ENCODE results near the gene EBPL. TPM values are rescaled to one million over a fixed set of nuclear protein-coding genes. Genes with fewer than 3 reads are reported as not detected.

The EBPL gene
- total and polyA plus RNA-seq, 2 experiments from 2014 or later, result 75.1 to 104 TPM

DNA sequence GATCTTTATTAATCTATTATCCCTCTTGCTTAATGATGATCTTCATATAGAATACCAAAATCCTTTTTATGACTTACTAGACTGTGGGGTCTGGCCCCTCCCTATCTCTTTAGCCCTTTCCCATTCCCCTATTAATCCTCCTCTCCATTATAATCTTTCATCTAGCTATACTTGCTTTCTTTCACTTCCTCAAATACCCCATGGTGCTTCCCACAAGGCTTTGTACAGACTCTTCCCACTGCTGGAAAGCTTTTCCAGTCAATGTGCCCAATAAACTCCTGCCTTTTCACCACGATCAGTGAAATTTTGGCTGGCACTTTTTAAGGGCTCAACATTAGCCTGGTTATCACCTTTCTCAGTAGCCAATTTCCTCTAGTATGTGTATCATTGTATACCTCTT is 3.2 kb upstream of the EBPL start:
- H3K36me3 ChIP-seq, result no peaks in the 10 kb centered on the region
- no peaks in the 10 kb centered on the region for H3K9me3 ChIP-seq (ENCODE audit: low read depth)
- no peak overlapping the region for H3K4me3 ChIP-seq
- TF ChIP-seq, protein P1, sequence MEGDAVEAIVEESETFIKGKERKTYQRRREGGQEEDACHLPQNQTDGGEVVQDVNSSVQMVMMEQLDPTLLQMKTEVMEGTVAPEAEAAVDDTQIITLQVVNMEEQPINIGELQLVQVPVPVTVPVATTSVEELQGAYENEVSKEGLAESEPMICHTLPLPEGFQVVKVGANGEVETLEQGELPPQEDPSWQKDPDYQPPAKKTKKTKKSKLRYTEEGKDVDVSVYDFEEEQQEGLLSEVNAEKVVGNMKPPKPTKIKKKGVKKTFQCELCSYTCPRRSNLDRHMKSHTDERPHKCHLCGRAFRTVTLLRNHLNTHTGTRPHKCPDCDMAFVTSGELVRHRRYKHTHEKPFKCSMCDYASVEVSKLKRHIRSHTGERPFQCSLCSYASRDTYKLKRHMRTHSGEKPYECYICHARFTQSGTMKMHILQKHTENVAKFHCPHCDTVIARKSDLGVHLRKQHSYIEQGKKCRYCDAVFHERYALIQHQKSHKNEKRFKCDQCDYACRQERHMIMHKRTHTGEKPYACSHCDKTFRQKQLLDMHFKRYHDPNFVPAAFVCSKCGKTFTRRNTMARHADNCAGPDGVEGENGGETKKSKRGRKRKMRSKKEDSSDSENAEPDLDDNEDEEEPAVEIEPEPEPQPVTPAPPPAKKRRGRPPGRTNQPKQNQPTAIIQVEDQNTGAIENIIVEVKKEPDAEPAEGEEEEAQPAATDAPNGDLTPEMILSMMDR (IDR thresholded peaks at IDR 0.05; ENCODE audit: low read depth, low read length), result no peak
- no peak overlapping the region for H3K27ac ChIP-seq
- peaks cover 8% of the 10 kb centered on the region for H3K4me1 ChIP-seq (ENCODE audit: low read depth)
- H3K27me3 ChIP-seq, result no peaks in the 10 kb centered on the region
- DNase-seq (ENCODE audit: low read depth in 1 of 2, low spot score in 1 of 2), result no peak

DNA sequence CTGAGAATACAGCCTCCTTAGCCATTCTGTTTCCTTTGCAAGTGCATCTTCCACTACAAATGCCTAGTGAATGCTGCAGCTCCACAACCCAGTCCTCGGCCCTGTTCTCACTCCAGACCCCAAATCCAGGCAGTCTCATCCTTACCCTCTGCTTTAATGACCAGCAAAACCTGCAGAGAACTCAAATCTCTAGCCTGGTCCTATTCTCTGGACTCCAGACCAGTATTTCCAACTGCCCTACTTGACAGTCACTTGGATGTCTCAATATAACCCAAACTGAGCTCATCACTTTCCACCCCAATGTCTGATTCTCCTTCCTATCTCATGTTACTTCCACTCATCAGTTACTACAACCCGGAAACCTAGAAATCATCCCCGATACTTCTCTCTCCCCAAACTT is 2.6 kb upstream of the EBPL start:
- peaks cover 8% of the 10 kb centered on the region for H3K4me1 ChIP-seq (ENCODE audit: low read depth)
- H3K27ac ChIP-seq, result no peak overlapping the region
- no peaks in the 10 kb centered on the region for H3K27me3 ChIP-seq
- TF ChIP-seq, protein P1 (IDR thresholded peaks at IDR 0.05; ENCODE audit: low read depth, low read length), result no peak
- no peaks in the 10 kb centered on the region for H3K36me3 ChIP-seq
- H3K9me3 ChIP-seq (ENCODE audit: low read depth), result no peaks in the 10 kb centered on the region
- H3K4me3 ChIP-seq, result no peak overlapping the region
- DNase-seq (ENCODE audit: low read depth in 1 of 2, low spot score in 1 of 2), result no peak

DNA sequence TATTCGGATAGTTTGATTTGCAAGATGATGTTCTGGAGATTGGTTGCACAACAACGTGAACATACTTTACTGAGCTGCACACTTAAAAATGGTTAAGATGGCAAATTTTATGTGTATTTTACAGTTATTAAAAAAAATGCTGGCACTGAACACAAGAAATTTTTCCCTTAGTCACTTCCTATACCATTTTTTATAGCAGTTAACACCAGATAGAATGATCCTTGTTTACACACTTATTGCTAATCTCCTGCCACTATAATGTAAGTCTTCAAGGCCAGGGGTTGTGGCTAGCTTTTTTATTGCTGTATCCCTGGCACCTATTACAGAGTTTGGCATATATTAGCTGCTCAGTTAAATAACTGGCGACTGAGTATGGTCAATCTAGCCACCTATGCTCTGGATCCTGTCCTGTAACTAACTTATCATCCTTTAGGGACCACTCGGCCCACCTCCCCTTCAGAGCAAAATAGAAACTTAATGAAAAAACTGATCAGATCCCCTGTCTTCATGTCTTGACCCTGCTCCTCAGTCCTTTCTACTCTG is 2.0 kb upstream of the EBPL start:
- H3K27me3 ChIP-seq, result no peaks in the 10 kb centered on the region
- H3K9me3 ChIP-seq (ENCODE audit: low read depth), result no peaks in the 10 kb centered on the region
- H3K4me1 ChIP-seq (ENCODE audit: low read depth), result peaks cover 8% of the 10 kb centered on the region
- TF ChIP-seq, protein P1 (IDR thresholded peaks at IDR 0.05; ENCODE audit: low read depth, low read length), result no peak
- DNase-seq (ENCODE audit: low read depth in 1 of 2, low spot score in 1 of 2), result peak in 1 of 2 donors; percentile 13
- no peak overlapping the region for H3K4me3 ChIP-seq
- no peaks in the 10 kb centered on the region for H3K36me3 ChIP-seq
- H3K27ac ChIP-seq, result no peak overlapping the region

DNA sequence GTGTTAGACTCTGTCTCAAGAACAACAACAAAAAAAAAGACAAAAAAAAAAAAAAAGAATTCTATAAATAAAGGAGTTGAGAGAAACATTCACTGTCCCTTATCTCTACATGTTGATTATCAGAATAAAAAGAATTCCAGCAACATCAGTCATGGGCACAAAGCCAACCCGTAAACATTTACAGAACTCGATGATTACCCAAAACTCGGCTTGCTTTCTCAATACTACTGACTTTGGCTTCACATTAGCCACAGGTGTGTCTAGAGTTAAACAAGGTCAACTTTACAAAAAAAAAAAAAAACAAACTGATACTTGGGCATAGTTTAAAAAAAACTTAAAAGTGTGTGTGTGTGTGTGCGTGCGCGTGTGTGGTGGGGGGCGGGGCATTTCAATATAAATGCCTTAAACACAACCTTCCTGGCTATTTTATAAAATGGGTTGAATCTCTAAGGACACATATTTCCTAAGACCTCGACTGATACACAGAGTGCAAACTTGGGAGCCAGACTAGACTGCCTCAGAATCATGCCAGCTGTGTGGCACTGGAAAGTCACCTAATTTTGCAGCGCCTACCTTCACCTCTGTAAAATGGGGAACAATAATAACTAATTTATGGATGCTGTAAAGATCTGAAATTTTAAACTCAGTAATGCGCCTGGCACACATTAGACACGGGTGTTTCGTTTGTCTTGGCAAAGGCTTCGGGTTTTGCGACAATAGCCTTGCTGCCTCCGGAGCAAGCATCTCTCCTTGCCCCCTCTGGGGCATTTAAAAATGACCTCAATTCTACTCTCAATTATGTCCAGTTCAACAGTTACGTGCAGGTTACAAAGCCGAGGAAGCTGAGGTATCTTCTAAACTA is 922 bp downstream of the EBPL start:
- H3K4me3 ChIP-seq, result peak overlapping the region; percentile 61
- peaks cover 8% of the 10 kb centered on the region for H3K4me1 ChIP-seq (ENCODE audit: low read depth)
- peak overlapping the region; percentile 88 for H3K27ac ChIP-seq
- H3K27me3 ChIP-seq, result no peaks in the 10 kb centered on the region
- DNase-seq (ENCODE audit: low read depth in 1 of 2, low spot score in 1 of 2), result peak in 1 of 2 donors; percentile 71
- TF ChIP-seq, protein P1 (IDR thresholded peaks at IDR 0.05; ENCODE audit: low read depth, low read length), result no peak
- H3K9me3 ChIP-seq (ENCODE audit: low read depth), result no peaks in the 10 kb centered on the region
- H3K36me3 ChIP-seq, result peaks cover 7% of the 10 kb centered on the region

DNA sequence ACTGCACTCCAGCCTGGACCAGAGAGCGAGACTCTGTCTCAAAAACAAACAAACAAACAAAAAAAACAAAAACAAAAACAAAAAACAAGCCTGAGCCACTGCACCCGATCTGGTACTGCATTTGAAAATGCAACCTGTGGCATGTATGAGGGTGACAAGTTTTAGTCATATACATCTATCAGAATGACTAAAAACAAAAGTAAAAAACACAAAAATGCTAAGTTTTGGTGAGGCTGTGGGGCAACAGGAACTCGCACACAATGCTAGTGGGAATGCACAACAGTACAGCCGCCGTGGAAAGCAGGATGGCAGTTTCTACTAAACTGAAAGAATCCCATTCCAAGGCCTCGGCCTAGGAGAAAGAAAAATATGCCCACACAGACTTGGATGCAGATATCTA is 7.8 kb downstream of the EBPL start:
- Histone ChIP-seq H3K4me3 (no peak overlapping the region), H3K36me3 (peaks cover 9% of the 10 kb centered on the region), H3K27ac (no peak overlapping the region), H3K4me1 (ENCODE audit: low read depth) (no peaks in the 10 kb centered on the region), H3K27me3 (no peaks in the 10 kb centered on the region), H3K9me3 (ENCODE audit: low read depth) (no peaks in the 10 kb centered on the region)
- no peak for DNase-seq (ENCODE audit: low read depth in 1 of 2, low spot score in 1 of 2)
- TF ChIP-seq, protein P1 (IDR thresholded peaks at IDR 0.05; ENCODE audit: low read depth, low read length), result no peak

Measured in cardiac muscle cell (in vitro differentiated cells and primary cell).